Endothelial cell (in vitro differentiated cells): Measurements from ENCODE around the gene MIB1. TPM values are rescaled to one million over a fixed set of nuclear protein-coding genes. Genes with fewer than 3 reads are reported as not detected.

Source experiments
- DNase-seq: peaks from one replicate; pipeline ENCODE4 v3.0.0; 2021; ENCODE audit warnings: low spot score
- H3K27ac Mint-ChIP-seq: one replicate; pipeline ENCODE4 v1.8.0; 2021; ENCODE audit warnings: mixed read lengths, inconsistent platforms; ENCODE audit not compliant: unreplicated experiment
- H3K27me3 Mint-ChIP-seq: one replicate; pipeline ENCODE4 v1.8.0; 2021; ENCODE audit warnings: mild to moderate bottlenecking, moderate library complexity, mixed read lengths, inconsistent platforms; ENCODE audit not compliant: unreplicated experiment
- H3K36me3 Mint-ChIP-seq: one replicate; pipeline ENCODE4 v1.8.0; 2021; ENCODE audit warnings: mild to moderate bottlenecking, low read depth, mixed read lengths, inconsistent platforms; ENCODE audit not compliant: unreplicated experiment
- H3K4me1 Mint-ChIP-seq: one replicate; pipeline ENCODE4 v1.8.0; 2021; ENCODE audit warnings: mild to moderate bottlenecking, mixed read lengths, inconsistent platforms; ENCODE audit not compliant: unreplicated experiment
- H3K4me3 Mint-ChIP-seq: one replicate; pipeline ENCODE4 v1.8.0; 2021; ENCODE audit warnings: mild to moderate bottlenecking, mixed read lengths, inconsistent platforms; ENCODE audit not compliant: unreplicated experiment
- H3K9me3 Mint-ChIP-seq: one replicate; pipeline ENCODE4 v1.8.0; 2021; ENCODE audit warnings: mixed read lengths, inconsistent platforms; ENCODE audit not compliant: unreplicated experiment
- total RNA-seq: library from RNA; stranded (reverse); fragmentation: NEBNext Ultra II Directional; extraction: Animal tissue kit (Norgen Biotek cat#: 25700); gene quantifications from one replicate; pipeline ENCODE4 v1.2.1, GENCODE V29; 2021; ENCODE audit not compliant: unreplicated experiment
- TF ChIP-seq, protein P1 (sequence below): fragments of 200-600 bp; sonication (generic); IDR thresholded peaks from one replicate; pipeline ENCODE4 v1.5.0; 2021; ENCODE audit warnings: antibody characterized with exemption; ENCODE audit not compliant: unreplicated experiment

The MIB1 gene
- total RNA-seq, 1 donor from 2014 or later, result 62.8 TPM

DNA sequence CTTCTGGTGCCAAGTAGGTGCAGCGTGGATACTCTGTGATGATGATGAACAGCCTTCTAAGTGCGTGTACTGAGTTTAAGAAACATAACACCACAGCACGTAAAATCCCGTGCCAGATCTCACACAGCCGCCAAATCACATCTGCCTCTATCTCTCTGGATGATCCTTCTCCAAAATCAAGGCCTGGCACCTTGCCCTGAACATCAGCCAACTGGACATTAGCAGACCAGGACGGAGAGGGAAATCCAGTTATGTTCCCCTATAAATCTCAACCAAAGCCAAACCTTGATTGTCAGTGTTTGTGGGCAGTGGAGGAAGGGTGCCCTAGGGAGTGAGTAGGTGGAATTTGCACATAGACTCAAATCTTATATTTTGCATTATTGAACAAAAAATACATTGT lies 164.3 kb downstream of the MIB1 start:
- no peaks in the 10 kb centered on the region for H3K9me3 Mint-ChIP-seq
- no peaks in the 10 kb centered on the region for H3K4me1 Mint-ChIP-seq
- TF ChIP-seq, protein P1, sequence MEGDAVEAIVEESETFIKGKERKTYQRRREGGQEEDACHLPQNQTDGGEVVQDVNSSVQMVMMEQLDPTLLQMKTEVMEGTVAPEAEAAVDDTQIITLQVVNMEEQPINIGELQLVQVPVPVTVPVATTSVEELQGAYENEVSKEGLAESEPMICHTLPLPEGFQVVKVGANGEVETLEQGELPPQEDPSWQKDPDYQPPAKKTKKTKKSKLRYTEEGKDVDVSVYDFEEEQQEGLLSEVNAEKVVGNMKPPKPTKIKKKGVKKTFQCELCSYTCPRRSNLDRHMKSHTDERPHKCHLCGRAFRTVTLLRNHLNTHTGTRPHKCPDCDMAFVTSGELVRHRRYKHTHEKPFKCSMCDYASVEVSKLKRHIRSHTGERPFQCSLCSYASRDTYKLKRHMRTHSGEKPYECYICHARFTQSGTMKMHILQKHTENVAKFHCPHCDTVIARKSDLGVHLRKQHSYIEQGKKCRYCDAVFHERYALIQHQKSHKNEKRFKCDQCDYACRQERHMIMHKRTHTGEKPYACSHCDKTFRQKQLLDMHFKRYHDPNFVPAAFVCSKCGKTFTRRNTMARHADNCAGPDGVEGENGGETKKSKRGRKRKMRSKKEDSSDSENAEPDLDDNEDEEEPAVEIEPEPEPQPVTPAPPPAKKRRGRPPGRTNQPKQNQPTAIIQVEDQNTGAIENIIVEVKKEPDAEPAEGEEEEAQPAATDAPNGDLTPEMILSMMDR, result no peak
- H3K27ac Mint-ChIP-seq, result no peak overlapping the region
- H3K36me3 Mint-ChIP-seq, result peaks cover 5% of the 10 kb centered on the region
- no peak overlapping the region for H3K4me3 Mint-ChIP-seq
- H3K27me3 Mint-ChIP-seq, result peaks cover 8% of the 10 kb centered on the region
- no peak for DNase-seq

DNA sequence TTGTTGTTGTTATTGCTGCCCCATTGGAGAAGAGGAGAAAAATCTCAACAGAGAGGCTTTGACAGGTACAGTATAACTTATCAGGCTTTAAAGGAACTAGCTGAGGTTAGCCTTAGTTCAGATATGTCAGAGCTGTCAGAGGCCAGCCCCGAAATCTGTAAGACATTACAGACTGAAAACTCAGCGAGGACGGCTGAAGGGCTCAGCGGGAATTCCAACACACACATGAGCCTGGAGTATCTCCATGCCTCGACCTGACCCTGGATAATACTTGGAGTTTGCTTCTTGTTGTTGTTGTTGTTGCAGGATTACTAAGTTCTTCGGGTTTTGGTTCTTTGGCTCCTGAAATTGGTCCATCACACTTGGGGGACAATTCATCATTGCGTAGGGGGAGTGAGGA lies 166.9 kb downstream of the MIB1 start:
- H3K9me3 Mint-ChIP-seq, result no peaks in the 10 kb centered on the region
- H3K27ac Mint-ChIP-seq, result no peak overlapping the region
- no peak for DNase-seq
- H3K4me1 Mint-ChIP-seq, result peaks cover 7% of the 10 kb centered on the region
- H3K36me3 Mint-ChIP-seq, result no peaks in the 10 kb centered on the region
- peaks cover 4% of the 10 kb centered on the region for H3K27me3 Mint-ChIP-seq
- no peak overlapping the region for H3K4me3 Mint-ChIP-seq
- TF ChIP-seq, protein P1, result no peak

GRCh38 chr18:21908711-21909110 lies 168.1 kb downstream of the MIB1 start:
- TF ChIP-seq, protein P1, result no peak
- Mint-ChIP-seq H3K9me3 (no peaks in the 10 kb centered on the region), H3K36me3 (no peaks in the 10 kb centered on the region), H3K27me3 (peaks cover 4% of the 10 kb centered on the region), H3K27ac (no peak overlapping the region), H3K4me1 (peaks cover 7% of the 10 kb centered on the region), H3K4me3 (no peak overlapping the region)
- DNase-seq, result no peak

- TF ChIP-seq, protein P1, result no peak
- DNase-seq, result no peak
- H3K36me3 Mint-ChIP-seq, result no peaks in the 10 kb centered on the region
- peaks cover 4% of the 10 kb centered on the region for H3K27me3 Mint-ChIP-seq
- no peak overlapping the region for H3K4me3 Mint-ChIP-seq
- peaks cover 7% of the 10 kb centered on the region for H3K4me1 Mint-ChIP-seq
- no peak overlapping the region for H3K27ac Mint-ChIP-seq
- H3K9me3 Mint-ChIP-seq, result no peaks in the 10 kb centered on the region
Observed at GRCh38 chr18:21910906-21911305, 170.3 kb downstream of the MIB1 start.

DNA sequence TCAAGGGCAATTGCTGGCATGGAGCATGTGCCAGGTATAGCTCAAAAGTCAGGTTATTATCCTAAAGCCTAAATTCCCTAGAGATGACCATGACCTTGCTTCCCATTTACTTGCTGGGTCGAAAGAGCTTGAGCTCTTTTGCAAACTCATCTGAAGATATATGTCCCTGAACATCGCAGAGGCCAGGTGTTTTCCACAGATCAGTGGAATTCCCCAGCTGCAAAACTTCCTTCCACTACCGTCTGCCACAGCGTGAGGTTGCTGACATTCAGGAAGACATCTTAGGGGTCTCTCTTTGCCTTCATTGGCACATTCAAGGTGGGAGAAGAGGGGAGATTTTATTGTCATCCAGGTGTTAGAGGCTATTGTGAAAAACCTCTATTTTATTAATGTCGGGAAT lies 171.0 kb downstream of the MIB1 start:
- no peaks in the 10 kb centered on the region for H3K36me3 Mint-ChIP-seq
- TF ChIP-seq, protein P1, result no peak
- no peak for DNase-seq
- peaks cover 4% of the 10 kb centered on the region for H3K27me3 Mint-ChIP-seq
- no peak overlapping the region for H3K4me3 Mint-ChIP-seq
- no peak overlapping the region for H3K27ac Mint-ChIP-seq
- no peaks in the 10 kb centered on the region for H3K9me3 Mint-ChIP-seq
- peaks cover 7% of the 10 kb centered on the region for H3K4me1 Mint-ChIP-seq
